Endometrial microvascular endothelial cells (primary cell): Measurements from ENCODE around the gene LRCOL1. TPM values are rescaled to one million over a fixed set of nuclear protein-coding genes. Genes with fewer than 3 reads are reported as not detected.

Experiments used
- in situ Hi-C: cut with HindIII; loops from 2 replicates; pipeline ENCODE4 v1.10.0; 2017; ENCODE audit warnings: low sequenced_read_pairs, low pct_unique_long_range_greater_than_20kb; ENCODE audit errors: inconsistent ontology term
- total RNA-seq: library from RNA; depleted of rRNA; stranded (reverse); fragments of >200 nt; gene quantifications from one replicate; pipeline ENCODE4 v1.2.3, GENCODE V29; 2015; ENCODE audit errors: inconsistent ontology term

LRCOL1 gene
- not detected for total RNA-seq

DNA sequence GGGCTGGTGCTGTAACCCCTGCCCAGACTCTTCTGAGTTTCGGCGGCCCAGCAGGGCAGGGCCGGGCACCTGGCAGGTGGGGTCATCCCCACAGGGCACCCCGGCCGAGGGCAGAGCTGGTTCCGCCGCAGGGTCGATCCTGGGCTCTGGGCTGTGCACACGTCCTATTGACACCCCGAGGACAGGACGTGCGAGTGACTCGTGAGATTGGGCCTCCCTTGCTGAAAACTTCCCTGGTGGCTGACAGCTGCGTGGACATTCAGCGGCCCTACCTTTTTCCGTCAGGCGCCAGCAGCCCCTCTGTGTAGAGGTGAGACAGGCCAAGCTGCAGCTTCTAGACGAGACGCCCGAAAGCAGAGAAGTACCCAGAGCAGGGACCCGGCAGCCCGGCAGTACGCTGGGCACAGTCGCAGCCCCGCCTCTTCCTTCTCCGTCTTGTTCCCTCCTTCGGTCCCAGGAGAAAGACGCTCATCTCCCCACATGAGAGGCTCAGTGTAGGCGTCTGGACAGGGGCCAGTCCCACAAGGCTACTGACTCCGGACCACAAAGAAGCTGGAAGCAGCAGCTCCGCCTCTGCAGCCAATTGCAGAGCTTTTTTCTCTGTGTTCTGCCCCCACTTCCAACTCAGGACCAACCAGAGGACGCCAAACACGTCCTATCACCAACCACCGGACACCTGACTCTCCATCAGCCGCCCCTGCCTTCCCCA lies at the start of gene LRCOL1:
Gene LRCOL1, minus strand, starts transcription at position 532 of the 709 bp plus-strand sequence. CDS start 4,331 bp downstream, outside the sequence.
- in situ Hi-C loops = no loop called here

DNA sequence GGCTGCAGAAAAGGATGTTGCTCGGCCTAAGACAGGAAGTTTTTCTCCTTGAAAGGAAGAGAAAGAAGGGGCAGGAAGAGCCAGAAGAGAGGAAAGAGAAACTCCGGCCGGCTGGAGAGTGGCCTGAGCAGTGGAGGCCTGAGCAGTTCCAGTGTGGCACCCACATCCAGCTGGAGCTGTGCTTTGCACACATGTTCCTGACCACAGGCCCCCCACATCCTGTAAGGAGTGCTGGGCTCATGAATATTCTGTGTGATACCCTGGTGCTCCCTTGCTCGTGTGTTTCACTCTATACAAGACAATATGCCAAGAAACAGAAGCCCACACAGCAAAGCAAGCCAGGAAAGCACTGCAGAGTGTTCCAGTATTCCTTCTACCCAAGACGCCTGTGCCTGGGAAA lies 49.7 kb upstream of the LRCOL1 start:
- in situ Hi-C loops = no loop called here

DNA sequence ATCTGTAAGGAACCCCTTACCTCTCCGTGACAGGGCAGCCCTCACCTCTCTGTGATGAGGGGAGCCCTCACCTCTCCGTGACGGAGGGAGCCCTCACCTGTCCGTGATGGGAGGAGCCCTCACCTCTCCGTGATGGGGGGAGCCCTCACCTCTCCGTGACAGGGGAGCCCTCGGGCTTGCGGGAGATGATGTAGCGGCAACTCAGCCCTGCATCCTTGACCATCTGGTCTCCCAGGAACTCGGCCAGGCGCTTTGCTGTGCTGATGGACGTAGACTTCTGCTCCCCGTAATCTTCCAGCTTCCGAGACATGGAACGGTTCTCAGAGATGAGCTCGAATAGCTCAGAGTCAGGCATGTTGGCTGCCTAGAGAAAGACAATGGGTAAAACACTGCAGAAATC lies 48.8 kb upstream of the LRCOL1 start:
- in situ Hi-C loops = no loop called here

DNA sequence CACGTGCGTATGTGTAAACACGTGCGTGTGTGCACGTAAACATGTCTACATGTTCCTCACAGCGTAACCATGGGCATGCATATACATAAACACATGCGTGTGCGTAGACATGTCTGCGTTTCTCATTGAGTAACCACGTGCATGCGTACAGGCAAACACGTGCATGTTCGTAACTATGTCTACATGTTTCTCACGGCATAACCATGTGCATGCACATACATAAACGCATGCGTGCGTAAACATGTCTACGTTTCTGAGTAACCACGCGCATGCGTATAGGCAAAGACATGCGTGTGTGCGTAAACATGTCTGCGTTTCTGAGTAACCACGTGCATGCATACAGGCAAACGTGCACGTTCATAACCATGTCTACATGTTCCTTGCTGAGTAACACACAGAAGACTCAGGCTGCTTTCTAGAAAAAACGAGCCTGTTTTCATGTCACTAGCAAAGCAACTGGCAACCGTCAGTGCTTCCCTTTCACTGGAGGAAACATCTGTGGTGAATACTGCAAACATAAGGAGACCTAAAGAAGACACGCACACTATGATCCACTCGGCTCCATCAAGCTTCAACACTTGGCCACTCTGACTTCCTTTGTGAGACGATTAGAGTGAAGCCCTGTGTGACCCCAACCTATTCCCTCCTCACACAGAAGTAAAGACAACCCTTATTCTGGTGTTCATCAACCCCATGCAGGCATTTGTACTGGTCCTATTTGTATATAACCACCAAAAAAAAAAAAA lies 47.9 kb upstream of the LRCOL1 start:
- in situ Hi-C loops = no loop called here

DNA sequence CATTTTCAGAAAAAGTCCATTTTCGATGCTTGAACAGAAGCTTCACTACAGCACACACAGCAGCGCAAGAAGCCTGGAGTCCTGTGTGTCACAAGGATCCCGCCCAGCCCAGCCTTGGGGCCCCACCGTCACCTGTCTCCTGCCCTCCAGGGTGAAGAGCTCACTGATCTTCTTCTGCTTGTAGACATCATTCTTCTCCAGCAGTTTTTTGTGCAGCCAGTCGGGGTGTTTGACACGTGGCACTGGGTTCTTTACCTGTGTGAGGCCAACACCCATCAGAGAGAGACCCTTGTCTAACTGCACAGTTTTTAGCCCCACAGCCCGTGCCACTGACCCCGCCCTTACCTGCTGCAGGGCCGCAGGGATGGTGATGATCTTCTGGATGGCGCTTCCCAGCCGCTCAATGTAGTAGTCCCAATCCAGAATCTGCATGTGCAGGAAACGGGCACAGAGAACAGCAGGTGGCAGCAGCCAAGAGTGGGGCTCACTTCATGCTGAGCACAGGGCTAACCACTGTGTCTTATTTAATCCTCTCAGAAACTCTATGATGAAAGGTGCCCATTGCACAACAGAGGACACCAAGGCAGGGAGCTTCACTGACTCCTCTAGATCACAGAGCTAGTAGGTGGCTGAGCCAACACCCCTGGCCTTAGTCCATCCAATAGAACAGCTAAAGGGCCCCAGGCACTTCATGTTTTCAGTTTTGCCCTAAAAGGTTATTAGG lies 46.8 kb upstream of the LRCOL1 start:
- in situ Hi-C loops = no loop called here

DNA sequence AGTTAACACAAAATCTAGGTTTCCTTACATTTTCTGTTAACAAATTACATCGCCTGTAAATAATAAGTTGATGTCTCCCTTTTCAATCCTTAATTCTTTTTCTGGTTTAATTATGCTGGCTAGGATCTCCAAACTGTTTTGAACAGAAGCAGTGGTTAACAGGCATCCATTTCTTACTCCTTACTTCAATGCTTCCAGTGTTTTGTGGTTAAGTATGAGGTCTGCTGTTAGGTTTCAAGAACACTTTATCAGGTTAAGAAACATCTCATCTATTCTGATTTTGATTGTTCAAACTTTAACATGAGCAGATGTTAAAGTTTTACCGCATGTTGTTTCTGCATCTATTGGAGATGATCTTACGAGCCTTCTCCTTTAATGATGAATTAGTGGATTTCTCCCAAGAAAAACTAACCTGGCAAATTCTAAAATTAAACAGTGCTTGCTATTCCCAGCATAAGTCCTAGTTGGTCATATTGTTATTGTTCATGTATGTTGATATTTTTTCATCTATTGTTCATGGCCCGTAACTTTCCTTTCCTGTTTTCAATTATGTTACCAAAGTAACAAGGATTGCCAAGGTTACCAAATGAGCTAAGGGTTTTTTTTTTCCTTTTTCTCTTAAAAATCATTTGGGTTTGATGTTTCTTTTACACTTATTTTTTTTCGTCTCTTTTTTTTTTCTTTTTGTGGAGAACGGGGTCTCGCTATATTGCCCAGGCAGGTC lies 43.3 kb upstream of the LRCOL1 start:
- in situ Hi-C loops = no loop called here

DNA sequence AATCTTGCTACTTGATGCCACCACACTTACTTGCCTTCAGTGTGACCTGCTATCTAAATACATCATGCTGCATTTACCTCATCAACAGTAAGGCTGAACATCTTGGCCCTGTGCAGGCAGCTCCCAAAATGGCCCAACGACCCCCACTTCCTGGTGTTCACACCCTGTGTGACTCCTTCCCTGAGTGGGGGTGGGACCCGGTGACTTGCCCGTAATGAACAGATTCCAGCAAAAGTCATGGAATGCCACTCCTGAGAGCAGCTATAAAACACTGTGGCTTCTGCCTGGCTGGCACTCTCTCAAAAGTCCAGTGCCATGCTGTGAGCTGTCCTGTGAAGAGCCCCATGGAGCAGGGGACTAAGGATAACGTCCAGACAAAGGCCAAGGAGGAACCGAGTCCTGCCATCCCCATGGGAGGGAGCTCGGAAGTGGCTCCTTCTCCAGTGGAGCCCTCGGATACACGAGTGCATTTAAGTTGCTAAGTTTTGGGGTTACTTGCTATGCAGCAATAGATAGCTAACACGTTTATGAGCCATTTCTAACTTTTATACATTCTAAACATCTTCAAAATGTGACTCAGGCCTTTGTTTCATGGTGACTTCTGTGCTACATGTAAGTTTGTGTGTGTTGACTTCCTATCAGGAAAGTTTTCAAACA lies 41.2 kb upstream of the LRCOL1 start:
- in situ Hi-C loops = no loop called here

DNA sequence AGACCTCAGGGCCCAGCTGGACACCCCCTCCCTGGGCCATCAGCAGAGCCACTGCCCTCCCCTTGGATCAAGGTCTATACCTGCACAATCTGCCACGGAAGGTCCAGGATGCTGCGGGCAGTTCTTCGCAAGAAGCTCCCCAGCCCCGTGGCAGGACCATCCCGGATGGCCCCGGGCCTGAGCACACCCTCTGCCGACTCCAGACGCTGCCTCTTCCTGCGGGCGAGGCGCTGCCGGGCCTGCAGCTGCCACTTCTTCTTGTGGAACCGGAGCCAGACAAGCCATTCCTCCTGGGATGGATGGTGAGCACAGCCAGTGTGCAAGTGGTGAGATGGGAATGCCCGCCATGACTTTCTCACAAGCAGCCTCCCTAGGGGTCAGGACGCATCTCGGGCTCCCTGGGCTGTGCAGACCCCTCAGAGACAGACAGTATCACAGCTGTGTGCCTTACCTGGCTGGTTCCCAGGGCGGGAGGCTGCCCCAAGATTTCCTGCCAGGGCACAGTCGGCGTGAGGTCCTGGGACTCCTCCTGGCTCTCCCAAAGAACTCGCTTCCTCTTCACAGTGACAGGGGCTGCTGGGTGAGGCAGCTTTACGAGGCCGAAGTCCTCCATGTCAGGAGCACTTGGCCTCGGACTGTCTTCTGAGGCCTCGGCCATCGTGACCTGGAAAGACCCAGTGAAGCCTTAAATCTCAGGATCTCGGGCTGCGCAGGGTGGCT lies 39.0 kb upstream of the LRCOL1 start:
- in situ Hi-C loops = no loop called here

DNA sequence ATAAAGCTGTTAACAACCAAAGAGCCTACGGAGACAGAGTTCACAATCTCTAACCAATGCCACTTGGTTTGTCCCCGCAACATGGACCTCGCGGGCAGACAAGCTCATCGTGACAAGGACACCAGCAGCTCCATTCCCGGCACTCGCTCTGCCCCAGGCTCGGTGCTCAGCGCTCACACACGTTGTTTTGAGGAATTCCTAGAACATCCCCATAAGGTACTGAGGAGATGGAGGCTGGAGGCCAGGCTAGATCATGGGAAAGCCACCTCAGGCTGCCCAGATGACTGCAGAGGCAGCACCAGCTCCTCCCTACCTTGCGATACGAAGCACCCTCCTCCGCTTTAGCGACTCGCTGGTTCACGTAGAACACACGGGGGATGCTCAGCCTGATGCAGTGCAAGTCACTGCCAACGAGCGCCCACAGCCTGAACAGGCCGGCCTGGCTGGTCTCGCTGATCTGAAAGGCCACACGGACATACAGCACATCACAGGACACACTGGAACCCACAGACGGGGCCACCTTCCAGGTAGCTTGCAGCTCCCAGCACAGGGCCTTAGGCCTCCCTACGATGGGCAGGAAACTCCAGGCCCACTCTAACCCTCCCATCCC lies 38.3 kb upstream of the LRCOL1 start:
- in situ Hi-C loops = no loop called here

DNA sequence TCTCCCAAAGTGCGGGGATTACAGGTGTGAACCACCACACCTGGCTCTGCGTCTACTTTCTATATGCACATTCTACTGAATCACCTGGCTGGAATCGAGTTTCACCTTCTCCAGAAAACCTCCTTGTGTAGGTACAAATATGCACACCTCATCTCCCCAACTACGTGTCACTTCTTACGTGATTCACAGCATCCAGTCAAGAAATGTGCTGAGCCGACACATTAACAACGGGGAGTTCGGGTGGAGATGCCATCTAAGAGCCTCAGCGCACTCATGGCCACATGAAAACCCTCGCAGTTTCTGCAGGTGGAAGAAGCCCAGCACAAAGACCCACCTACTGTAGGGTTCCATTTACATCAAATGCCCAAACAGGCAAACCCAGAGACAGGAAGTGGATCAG lies 37.5 kb upstream of the LRCOL1 start:
- in situ Hi-C loops = no loop called here

DNA sequence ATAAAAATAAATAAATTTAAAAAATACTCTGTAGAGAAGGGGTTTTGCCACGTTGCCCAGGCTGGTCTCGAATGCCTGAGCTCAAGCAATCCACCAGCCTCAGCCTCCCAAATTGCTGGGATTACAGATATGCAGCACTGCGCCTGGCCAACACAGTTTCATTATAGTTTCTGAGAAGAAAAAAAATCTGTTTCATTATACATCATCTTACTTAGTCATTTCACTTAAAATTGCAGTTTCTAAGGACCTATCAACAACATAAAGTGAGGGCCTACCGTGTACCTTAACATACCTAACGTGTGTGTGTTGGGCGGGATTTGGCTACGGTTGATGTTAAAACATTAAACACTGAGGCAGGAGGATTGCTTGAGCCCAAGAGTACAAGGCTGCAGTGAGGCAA lies 36.5 kb upstream of the LRCOL1 start:
- in situ Hi-C loops = no loop called here

DNA sequence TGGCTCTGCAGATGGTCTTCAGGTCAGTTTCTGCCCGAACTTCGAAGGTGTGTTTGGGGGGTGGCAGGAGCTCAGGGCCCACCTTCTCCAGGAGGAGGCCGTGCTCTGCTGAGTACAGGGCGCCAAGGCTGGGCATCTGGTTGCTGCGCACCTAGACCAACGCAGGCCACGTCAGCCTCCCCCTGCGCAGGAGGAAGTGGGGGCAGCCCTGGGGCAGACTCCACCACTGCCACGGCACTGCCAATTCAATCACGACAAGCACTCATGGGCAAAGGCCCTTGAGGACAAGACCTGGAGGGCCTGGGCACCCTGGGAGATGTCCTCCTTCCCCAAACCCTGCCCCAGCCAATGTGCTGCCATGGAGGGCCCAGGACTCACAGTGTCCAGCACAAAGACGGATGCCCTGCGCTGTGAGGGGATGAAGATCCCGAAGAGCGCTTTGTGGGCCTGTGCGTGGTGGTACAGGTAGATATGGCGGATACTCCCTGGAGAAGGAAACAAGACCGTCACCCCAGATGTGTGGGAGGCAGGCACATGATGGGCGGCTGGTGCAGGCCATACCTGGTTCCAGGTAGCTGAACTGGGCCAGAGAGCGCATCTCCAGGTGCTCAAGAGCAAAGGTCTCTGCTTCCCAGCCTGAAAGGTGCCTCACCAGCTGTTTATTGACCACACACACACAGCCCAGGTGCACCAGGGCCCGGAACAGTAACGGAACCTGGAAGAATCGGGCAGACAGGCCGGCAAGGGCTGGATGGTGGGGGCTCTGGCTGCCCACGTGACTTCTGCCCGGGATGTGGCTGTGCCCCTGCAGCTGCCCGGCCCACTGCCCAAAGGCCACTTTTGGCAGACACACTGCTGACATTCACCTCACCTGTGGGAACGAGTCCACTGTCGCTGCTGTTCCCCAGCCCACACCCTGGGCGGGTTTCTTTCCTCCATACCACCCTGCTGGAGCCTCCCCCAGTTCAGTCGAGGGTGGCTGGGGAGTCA lies 32.8 kb upstream of the LRCOL1 start:
- in situ Hi-C loops = no loop called here

DNA sequence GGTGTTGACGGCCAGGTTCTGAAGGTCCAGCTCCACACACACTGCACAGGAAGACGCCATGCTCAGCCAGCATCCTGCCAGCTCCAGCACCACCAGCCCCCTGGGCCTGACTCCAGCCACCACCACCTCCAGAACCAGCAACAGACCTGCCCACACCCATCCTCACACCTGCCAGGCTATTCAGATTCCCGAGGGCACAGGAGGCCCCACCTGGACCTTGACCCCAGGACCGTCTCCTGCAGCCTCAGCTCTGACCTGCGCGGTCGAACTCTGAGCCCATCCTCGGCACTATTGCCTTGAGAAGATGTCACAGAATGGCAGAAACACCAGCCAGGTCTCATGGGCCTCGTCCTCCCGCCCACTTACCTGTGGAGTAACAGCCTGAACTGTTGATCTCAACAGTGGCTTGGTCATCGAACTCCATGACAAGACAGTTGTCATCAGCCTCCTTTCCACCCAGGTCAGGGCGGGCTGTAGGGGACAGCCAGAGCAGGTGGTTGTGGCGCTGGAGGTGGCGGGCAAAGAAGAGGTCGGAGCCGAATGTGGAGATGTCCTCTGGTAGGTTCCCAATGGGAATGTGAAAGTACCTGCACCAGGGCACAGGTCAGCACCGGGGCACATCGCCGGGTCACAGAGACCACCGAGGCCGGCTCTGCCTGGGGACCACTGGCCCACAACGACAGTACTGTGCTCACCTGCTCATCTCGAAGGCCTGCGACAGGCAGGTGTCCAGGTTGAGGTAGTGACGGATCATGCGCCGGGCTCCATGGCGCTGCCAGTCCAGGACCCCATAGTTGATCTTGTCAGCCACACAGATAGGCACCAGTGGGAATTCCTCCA lies 31.6 kb upstream of the LRCOL1 start:
- in situ Hi-C loops = no loop called here

DNA sequence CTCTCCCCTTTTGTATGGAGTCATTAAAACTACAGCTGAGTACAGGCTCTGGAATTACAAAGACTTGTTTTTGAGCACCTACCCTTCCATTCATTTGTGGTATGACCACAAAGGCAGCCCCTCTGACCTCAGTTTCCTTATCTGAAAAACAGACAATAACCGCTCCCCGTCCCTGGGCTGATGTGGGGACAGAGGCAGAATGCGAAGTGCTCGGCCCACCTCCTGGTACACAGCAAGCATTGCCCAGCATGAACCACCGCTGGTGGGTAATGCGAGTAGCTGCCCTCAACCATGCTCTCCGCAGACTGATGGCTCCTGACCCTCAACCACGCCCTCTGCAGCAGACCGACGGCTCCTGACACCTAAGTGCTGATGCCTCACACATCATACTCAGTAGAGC lies 30.6 kb upstream of the LRCOL1 start:
- in situ Hi-C loops = no loop called here

DNA sequence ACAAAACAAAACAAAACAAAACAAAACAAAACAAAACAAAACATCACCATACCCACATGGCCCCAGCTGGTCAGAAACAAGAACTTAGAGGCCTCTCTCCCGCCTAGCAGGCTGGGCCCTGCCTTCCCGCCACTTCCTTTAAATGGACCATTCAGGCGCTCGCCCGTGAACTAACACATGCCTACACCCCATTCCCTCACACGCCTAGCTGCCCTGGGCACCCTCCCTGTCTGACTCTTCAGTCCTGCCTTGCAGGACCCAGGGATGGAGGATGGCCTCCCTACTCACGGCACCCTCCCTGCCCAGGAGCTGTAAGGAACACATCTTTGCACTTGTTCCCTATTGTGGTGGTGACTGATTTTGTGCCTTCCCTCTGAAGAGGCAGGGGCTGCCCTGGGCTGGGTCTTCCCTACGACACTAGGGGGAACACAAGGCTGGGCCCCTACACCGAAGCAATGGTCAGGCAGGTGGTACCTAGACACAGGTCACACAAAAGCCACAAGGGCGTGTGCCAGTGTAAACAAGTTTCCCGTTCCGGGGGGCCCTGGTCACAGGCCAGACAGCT lies 29.7 kb upstream of the LRCOL1 start:
- in situ Hi-C loops = no loop called here
